Right forelimb (tissue), 1 donor: ENCODE measurements around the gene ZNF777.
"Not testable (repeated sequence)": the region's sequence is repeated elsewhere in the genome, so short reads cannot be mapped to it uniquely, and the experiment has no call there.

Experiments used
- DNase-seq: peaks from one replicate; pipeline ENCODE4 v3.0.0-alpha.2; 2018

The ZNF777 gene

DNA sequence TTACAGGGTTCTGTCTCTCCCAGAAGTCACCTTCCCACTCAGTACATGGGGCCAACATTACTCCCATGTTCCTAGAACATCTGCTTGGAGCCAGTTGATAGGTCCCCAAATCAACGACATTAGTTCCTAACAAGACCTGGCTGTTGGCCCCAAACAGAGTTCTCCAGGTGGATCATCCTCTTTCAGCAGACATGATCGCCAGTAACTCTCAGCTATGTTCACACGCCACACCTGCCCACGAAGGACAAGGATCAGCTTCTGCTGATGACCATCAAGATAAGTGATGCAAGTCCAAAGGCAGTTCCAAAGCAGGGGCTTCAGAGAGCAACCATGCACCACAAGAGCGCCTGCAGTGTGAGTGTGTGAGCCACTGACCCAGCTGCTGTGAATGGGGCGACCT lies 11.0 kb downstream of the ZNF777 start:
- DNase-seq, result no peak

DNA sequence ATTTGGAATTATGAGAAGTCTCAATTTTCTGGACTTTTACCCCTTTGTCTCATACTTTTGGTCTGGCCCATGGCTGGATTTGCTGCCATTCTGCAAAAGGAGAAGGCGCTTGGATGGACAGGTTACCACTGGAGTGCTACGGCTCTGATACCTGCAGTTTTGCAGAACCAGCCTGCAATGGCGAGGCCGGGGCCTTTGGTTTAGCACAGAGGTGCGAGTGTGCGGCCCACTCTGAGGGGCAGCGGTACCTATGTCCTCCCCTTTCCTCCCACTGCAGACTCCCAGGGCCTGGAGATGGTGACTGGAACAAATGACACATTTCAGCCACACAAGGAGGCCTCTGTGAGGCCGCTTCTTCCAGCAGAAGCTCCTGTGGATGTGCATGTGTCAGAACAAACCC lies 11.9 kb downstream of the ZNF777 start:
- DNase-seq, result no peak

DNA sequence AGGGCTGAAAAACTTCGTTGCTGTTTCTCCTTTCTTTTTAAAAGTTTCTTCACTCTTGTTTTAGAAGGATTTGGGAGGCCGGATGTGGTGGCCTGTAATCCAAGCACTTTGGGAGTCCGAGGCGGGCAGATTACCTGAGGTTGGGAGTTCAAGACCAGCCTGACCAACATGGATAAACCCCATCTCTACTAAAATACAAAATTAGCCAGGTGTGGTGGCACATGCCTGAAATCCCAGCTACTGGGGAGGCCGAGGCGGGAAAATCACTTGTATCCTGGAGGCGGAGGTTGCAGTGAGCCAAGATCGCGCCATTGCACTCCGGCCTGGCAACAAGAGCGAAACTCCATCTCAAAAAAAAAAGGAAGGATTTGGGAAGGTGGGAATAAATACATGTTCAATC lies 14.8 kb downstream of the ZNF777 start:
- DNase-seq, result not testable (repeated sequence)

DNA sequence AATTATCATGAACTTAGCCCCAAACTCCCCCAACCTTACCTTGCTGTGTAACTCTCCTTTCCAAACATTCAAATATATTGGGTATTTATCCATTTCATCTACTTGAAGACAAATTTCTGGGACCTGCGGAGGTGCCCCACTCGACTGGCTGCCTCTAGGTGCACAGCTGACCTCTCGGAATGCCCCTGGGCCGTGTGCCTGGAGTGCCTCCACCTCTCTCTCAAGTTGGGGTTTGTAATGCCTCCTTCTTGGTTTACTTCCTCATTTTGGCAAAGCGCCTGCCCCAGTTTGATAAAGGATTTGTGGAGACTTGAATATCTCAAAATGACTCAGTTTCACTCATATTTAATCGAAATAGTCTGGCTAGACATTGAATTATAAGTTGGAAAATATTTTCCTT lies 16.6 kb downstream of the ZNF777 start:
- DNase-seq, result no peak

DNA sequence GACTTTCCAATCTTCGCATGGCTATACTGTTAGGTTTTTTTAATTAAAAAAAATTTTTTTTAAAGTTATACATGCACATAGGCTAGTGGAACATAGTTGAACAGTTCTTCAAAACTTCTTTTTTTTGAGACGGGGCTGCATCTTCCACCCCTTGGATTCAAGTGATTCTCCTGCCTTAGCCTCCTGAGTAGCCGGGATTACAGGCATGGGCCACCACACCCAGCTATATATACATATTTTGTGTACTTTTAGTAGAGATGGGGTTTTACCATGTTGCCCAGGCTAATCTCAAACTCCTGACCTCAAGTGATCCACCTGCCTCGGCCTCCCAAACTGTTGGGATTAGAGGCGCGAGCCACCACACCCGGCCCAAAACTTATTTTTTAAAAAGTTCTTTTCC lies 17.3 kb downstream of the ZNF777 start:
- no peak for DNase-seq

DNA sequence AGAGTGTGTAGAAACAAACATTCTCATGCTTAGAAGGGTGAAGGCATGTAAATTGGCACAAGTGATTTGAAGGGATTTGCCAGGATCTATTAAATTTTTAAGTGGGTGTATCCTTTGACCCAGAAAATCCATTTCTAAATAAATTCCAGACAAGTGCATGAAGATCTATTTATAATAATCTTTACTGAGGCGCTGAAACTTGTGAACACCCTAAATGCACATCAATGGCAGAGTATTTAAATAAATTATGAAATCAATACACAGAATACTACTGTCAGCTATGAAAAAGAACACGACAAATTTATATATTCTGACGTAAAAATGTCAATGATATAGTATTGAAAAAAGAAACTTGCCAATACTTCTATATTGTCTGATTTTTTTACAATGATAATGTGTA lies 17.9 kb downstream of the ZNF777 start:
- DNase-seq, result no peak

DNA sequence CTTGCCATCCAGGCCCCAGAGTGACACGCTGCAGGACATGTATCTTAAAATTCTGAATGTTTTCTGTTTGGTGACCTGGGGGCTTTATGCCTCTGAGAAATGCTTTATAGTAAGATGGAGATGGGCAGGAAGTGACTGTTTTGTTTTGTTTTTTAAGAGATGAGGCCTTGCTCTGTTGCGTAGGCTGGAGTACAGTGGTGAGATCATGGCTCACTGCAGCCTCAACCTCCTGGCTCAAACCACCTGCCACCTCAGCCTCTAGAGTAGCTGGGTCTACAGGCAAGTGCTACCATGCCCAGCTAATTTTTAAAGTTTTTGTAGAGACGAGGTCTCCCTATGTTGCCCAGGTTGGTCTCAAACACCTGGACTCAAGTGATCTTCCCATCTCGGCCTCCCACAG lies 20.6 kb downstream of the ZNF777 start:
- DNase-seq, result no peak

DNA sequence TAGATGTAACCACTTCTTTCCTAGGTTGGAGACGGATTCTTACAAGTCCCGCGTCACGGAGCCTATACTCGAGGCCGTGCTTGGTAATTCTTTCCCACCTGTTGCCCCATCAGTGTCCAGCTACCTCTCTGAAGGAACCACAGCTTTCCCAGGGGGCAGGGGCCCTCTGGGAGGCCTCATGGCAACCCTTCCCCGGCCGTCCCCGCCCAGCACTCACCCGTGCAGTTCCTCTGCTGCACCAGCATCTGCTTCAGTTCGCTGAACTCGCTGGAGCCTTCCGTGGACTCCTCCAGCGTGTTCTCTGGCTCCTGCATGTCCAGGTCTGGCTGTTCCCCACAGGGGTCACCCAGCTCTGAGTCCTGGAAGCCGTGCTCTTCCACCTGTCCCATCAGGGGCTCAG lies 24.5 kb downstream of the ZNF777 start:
- no peak for DNase-seq

DNA sequence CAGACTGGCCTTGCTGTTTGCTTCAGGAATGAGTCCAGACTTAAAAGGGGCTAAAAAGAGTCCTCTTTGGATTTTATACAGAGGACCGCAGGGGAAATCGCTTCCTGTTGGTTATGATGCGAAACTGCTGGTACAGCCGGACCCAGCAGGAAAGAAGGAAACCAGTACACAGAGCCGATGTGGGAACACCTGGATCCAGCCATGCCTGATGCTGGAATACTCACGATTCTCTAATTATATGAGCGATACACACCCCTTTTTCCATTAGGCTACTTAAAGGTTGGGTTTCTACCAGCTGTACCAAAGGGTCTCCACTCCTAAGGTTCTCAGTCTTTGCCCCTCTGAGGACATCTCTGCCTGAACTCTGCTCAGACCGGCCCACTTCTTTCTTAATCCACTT lies 27.7 kb downstream of the ZNF777 start:
- no peak for DNase-seq

DNA sequence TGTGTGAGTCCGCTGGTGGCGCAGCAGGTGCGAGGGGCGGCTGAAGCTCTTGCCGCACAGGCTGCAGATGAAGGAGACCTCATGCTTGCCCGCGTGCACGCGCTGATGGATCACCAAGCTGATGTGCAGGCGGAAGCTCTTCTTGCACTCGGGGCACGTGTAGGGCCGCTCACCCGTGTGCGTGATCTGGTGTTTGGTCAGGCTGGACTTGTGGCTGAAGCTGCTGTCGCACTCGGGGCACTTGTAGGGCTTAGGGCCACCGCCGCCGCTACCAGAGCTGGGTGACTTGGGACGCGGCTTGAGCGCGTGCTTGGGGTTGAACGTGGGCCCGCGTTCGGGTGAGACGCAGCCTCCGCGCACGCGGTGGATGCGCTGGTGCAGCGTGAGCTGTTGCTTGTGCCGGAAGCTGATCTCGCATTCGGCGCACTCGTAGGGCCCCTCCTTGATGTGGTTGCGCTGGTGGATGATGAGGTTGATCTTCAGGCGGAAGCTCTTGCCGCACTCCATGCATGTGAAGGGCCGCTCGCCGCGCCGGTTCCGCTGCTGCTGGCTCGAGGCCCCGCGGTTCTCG lies 28.7 kb downstream of the ZNF777 start:
- DNase-seq, result no peak

DNA sequence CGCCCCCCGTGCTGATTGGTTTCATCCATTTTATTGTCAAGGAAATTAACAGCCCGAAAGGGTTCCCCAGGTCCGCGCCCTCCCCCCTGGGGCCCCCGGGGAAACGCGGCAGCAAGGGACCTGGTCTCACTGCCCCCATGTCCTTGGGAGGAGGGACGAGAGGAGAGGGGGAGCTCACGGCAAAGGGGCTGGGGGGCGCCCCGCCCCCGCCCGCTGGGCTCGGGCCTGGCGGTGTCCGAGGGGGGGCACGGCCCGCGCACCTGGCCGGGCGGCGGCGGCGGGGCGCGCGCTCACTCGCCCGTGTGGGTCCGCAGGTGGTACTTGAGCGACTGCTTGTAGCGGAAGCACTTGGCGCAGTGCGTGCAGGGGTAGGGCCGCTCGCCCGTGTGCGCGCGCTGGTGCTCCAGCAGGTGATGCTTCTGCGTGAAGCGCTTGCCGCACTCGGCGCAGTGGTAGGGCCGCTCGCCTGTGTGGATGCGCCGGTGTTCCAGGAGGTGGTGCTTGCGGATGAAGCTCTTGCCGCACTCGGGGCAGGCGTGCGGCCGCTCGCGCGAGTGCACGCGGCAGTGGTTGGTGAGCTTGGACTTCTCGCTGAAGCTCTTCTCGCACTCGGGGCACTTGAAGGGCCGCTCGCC lies 29.3 kb downstream of the ZNF777 start:
- DNase-seq, result no peak

DNA sequence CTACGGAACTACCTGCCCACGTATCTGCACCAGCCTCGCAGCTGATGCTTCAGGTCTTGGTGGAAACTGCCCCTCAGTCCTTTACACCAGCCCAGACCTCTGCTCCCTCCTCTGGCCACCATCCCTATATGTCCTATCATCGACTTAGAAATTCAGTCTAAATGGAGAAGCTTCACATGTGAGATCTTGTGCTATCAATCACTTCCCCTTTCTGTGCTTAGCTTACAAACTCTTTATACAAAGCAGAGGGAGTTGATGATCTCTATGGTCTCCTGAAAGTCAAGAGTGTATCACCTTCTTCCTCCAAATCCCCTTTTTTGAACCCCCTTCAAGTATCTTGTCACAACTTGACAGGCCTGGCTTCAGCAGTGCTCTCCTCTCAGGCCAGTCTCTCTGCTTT lies 30.7 kb downstream of the ZNF777 start:
- DNase-seq, result no peak

DNA sequence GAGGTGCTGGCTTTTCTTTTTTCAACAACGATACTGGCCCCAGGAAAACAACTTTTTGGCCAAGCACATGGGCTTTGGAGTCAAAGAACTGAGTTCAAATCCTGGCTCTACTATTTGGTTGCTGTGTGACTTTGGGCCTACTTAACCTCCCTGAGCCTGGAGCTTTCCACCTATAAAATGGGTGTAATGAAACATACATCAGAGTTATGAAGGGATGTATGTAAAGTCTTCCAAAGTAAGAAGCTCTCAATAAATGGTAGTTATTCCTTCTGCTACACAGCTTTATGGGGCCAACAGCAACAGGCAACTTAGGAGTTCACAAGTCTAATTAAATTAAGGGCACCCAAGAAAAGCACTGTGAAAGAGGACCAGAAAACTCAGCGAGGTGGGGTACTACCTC lies 33.0 kb downstream of the ZNF777 start:
- no peak for DNase-seq

DNA sequence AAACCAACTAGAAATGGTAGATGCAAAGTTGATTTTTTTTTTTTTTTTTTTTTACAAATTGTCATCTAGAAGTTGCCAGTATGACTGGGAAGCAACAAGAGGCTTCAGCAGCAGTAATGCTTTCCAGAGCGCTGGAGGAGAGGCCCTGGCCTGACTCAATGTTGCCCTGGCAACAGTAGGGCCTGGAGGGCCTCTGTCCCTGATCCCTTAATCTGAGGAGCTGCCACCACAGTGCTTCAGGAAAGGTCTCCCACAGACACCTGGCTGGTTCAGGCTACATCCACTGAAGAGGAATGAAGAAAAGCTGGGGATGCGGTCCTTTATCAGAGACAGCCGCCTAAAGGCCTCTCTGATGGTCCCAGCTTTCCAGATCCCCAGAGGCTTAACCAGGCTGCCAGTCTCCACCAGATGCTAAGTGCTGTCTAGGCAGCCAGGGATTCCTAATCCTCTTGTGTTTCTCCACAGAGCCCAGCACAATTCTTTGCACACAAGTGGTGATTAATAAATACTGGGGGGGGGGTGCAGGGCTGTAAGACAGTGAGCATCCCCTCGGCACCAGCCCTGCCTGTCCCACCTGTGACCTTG lies 33.7 kb downstream of the ZNF777 start:
- DNase-seq, result no peak

DNA sequence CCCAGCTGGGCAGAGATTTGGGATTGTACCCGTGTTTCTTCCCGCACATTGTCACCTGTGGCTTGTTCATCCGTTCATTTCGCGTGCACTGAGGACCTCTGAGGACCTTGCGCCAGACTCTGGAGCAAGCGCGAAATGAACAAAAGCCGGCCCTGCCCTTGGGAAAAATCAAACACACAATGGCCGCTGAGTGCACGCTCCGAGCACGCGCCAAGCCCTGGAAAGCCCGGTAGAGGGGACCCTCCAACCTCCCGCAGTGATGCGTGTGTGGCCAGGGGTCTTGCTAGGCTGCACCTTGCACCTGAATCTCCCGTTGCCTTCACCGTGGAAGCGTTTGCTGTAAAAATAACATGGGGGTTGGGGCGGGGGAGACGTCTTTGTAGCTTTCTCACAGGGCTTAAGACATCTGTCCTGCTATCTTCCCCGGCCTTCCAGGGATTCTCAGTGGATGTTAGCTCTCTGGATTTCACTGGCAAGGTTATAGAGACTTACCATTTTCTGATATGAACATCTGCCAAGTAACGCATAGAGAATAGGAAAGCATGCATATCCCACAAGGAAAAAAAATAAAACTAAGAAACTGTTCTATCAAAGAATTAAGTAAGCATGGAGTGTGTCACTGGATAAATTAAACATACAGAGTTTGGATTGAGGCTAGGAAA lies 37.3 kb downstream of the ZNF777 start:
- peak; percentile 51 for DNase-seq

DNA sequence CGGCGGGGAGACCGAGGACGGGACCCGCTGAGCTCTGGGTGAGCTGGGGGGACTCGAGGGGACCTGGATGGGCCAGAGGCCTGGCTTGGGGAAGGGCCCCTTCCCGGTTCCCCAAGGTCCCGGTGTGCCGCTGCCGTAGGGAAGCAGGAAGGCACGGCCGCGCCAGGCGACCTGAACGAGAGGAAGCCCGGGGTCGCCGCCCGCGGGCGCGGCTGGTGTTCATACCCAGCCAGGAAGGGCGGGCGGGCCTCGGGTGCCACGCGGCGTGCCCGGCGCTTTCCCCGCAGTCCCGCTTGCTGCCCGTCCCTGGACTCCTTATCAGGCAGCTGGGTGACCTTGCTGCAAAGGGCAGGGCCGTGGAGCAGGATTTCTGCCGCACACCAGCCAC lies 38.0 kb downstream of the ZNF777 start:
- DNase-seq, result peak; percentile 55

DNA sequence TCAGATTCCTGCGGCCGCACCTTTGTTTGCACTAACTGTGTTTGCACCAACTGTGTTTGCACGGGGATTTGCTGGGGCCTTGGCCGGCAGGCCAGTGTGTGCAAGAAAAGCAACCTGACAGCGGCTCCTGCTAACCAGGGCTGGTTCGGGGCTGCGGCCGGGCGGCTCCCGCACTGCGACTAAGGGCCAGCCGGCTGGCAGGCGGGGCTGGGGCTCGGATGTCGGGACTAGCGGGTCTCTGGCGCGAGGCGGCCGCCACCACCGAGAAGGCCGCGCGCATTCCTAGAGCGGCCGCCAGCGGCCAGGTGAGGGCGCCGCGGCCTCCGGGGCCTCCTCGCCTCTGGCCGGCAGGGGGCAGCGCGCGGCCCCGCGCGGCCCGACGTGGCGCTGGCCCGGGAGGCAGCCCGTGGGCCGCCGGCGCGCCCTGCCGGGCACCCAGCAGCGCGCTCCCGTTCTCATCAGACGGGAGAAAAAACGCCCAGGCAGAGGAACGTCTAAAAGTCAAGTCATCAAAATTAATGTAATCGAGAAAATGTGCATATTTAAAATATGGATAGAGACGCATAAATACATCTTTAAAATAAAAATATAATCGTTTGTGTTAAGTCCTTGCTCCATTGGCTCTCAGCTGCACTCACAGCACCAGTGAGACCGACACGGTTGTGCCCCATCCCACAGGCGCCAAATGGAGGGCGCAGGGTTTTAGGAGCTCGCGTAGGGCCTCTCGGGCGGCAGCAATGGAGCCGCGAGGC lies 38.5 kb downstream of the ZNF777 start:
- DNase-seq, result peak; percentile 74

DNA sequence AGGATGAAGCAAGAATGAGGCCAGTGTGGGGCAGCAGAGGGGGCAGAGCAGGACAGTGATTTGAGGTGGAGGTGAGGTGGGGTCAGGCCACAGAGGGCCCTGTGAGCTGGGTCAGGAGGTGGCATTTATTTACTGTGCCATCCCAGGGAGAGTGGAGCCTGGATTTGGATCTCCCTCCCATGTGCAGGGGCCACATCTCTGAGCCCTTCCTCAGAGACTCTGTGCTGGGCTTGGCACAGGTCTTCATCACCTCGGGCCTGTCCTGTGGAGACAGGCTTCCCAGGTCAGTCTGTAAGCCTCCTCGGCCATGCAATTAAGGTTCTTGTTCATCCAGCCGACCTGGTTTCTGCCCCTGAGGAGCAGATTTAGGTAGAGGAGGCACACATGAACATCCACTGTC lies 40.9 kb downstream of the ZNF777 start:
- no peak for DNase-seq

DNA sequence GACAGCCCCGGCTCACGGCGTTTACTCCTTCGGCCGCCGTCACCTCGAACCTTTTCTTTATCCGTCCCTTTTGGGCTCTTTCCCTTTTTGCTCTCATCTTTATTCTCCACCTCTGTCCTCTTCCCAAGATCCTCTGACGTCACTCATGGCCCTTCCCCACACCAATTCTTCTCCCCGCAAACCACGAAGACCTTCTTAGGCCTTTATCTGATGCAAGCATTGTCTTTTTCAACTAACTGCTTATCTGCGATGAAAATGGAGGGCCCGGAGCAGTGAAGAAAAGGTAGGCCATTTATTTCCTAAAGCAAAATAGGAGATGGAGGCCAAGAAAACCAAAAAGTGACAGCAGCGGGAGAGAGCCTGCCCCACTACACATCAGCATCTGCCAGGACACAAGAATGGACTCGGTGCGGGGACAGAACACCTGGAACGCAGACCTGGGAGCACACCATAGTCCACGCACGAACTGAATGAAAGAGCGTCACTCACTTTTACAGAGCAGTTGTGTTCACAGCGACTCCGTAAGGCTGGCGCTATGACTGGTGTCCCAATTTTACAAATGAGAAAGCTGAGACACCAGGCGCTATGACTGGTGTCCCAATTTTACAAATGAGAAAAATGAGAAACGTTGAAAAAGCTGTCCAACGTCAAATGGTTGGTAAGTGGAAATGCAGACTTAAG lies 45.3 kb downstream of the ZNF777 start:
- no peak for DNase-seq

DNA sequence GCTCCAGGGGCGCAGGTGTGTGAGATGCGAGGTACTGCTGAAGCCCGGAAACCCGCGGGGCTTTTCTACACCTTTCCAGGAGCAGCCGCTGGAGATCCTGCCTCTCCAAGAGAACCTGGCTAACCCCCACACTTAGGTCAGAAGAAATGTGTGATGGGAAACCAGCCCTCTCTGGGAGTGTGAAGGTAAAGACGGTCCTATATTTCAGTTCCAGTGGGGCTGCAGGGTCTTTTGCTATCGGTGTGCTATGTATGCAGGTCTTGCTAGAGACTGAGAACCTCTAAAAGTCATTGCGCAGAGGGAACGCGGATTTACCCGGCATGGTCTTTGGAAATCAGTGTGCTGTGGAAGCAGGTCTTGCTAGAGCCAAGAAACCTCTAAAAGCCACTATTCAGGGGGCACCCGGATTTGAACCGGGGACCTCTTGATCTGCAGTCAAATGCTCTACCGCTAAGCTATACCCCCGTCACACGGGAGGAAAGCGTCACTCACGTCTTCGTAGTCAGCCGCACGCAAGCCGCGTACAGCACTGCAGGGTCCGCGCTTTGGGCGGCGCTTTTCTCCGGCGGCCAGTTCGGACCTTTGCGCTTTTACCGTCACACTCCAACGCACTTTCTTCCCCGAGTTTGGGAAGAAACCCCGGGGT lies 46.0 kb downstream of the ZNF777 start:
- DNase-seq, result peak; percentile 75

DNA sequence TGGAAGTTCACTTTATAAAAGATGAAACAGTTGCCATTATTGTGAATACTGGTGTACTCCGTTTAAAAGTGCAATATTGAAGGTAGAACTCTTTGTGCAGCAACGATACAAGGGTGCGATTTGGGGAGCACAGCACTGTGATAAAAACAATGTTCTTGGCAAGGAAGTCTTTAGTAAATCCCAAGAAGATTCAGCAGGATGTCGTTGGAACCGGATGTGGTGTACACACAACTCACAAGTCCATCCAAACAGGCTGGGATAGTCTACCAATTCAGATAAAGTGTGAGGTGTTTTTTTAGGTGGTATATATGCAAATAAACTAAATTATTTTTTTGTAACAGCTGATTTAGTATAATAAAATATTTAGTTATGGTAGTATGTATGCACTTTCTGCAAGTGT lies 46.7 kb downstream of the ZNF777 start:
- no peak for DNase-seq

DNA sequence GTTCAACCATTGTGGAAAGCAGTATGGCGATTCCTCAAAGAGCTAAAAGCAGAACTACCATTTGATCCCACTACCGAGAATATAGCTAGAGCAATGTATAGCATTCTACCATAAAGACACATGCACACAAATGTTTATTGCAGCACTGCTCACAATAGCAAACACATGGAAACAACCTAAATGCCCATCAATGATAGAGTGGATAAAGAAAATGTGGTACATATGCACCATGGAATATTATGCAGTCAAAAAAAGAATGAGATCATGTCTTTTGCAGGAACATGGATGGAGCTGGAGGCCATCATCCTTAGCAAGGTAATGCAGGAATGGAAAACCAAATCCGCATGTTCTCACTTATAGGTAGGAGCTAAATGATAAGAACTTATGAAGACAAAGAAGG lies 47.8 kb downstream of the ZNF777 start:
- DNase-seq, result not testable (repeated sequence)

DNA sequence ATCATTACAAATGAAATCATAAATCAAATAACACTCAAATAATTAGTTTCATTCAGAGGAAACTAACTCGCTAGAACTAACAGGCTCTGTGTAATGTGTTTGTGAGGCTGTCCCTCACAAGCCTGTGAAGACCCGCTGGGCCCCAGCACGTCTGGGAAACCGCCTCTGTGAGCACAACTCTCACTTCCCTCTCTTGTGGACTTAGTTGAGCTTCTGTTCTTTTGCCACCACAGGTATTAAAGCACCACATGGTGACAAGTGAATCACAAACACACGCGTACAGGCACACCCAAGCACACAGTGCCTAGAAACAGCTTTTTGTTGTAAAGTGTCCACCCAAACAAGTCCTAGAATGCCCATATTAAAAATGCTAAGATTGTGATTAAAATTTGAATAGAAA lies 51.0 kb downstream of the ZNF777 start:
- DNase-seq, result no peak
